Measurements from ENCODE around the gene PPM1J.

The PPM1J gene

GRCh38 chr1:112712191-112712590 is 2.9 kb downstream of the PPM1J start:
- TF ChIP-seq MAX (IDR thresholded peaks at IDR 0.05; ENCODE audit: low read depth, low read length) (no peak), MYC (IDR thresholded peaks at IDR 0.05; ENCODE audit: low read depth, low read length) (no peak), POLR2A (IDR thresholded peaks at IDR 0.05; ENCODE audit: extremely low read depth, insufficient read length) (no peak), CTCF (IDR thresholded peaks at IDR 0.05; ENCODE audit: low read depth, low read length) (no peak)
- no peak overlapping the region for H3K4me3 ChIP-seq (ENCODE audit: low read depth, low read length)
- DNase-seq (ENCODE audit: low read depth), result no peak

GRCh38 chr1:112711670-112712069 is 3.5 kb downstream of the PPM1J start:
- no peak for TF ChIP-seq MYC (IDR thresholded peaks at IDR 0.05; ENCODE audit: low read depth, low read length)
- no peak for TF ChIP-seq MAX (IDR thresholded peaks at IDR 0.05; ENCODE audit: low read depth, low read length)
- no peak for TF ChIP-seq CTCF (IDR thresholded peaks at IDR 0.05; ENCODE audit: low read depth, low read length)
- no peak for TF ChIP-seq POLR2A (IDR thresholded peaks at IDR 0.05; ENCODE audit: extremely low read depth, insufficient read length)
- no peak for DNase-seq (ENCODE audit: low read depth)

GRCh38 chr1:112711041-112711440 is 4.1 kb downstream of the PPM1J start:
- TF ChIP-seq MAX (IDR thresholded peaks at IDR 0.05; ENCODE audit: low read depth, low read length), result no peak
- no peak for TF ChIP-seq POLR2A (IDR thresholded peaks at IDR 0.05; ENCODE audit: extremely low read depth, insufficient read length)
- TF ChIP-seq MYC (IDR thresholded peaks at IDR 0.05; ENCODE audit: low read depth, low read length), result no peak
- TF ChIP-seq CTCF (IDR thresholded peaks at IDR 0.05; ENCODE audit: low read depth, low read length), result no peak
- DNase-seq (ENCODE audit: low read depth), result no peak
- H3K4me3 ChIP-seq (ENCODE audit: low read depth, low read length), result no peak overlapping the region

More at GRCh38 chr1:112711670-112712069, 3.5 kb downstream of the PPM1J start:
- H3K4me3 ChIP-seq (ENCODE audit: low read depth, low read length), result no peak overlapping the region

GRCh38 chr1:112710586-112710985 is 4.5 kb downstream of the PPM1J start:
- TF ChIP-seq POLR2A (IDR thresholded peaks at IDR 0.05; ENCODE audit: extremely low read depth, insufficient read length), result no peak
- no peak for TF ChIP-seq MYC (IDR thresholded peaks at IDR 0.05; ENCODE audit: low read depth, low read length)
- no peak for TF ChIP-seq CTCF (IDR thresholded peaks at IDR 0.05; ENCODE audit: low read depth, low read length)
- no peak for TF ChIP-seq MAX (IDR thresholded peaks at IDR 0.05; ENCODE audit: low read depth, low read length)
- DNase-seq (ENCODE audit: low read depth), result no peak
- no peak overlapping the region for H3K4me3 ChIP-seq (ENCODE audit: low read depth, low read length)

GRCh38 chr1:112710159-112710558 is 5.0 kb downstream of the PPM1J start:
- TF ChIP-seq MYC (IDR thresholded peaks at IDR 0.05; ENCODE audit: low read depth, low read length) (no peak), MAX (IDR thresholded peaks at IDR 0.05; ENCODE audit: low read depth, low read length) (no peak), POLR2A (IDR thresholded peaks at IDR 0.05; ENCODE audit: extremely low read depth, insufficient read length) (no peak), CTCF (IDR thresholded peaks at IDR 0.05; ENCODE audit: low read depth, low read length) (no peak)
- no peak for DNase-seq (ENCODE audit: low read depth)
- no peak overlapping the region for H3K4me3 ChIP-seq (ENCODE audit: low read depth, low read length)

GRCh38 chr1:112708489-112708888 is 6.6 kb downstream of the PPM1J start:
- no peak for DNase-seq (ENCODE audit: low read depth)
- no peak overlapping the region for H3K4me3 ChIP-seq (ENCODE audit: low read depth, low read length)
- no peak for TF ChIP-seq MAX (IDR thresholded peaks at IDR 0.05; ENCODE audit: low read depth, low read length)
- no peak for TF ChIP-seq CTCF (IDR thresholded peaks at IDR 0.05; ENCODE audit: low read depth, low read length)
- no peak for TF ChIP-seq MYC (IDR thresholded peaks at IDR 0.05; ENCODE audit: low read depth, low read length)
- TF ChIP-seq POLR2A (IDR thresholded peaks at IDR 0.05; ENCODE audit: extremely low read depth, insufficient read length), result no peak

All from NB4 (cell line).